Activated T-helper 2 cell treated with anti-CD3 and anti-CD28 coated beads, Interferon-gamma antibody, Interleukin-2, Interleukin-4, amounts not matched to agents 10 μg/mL and 5 μg/mL and 100 μg/mL, durations not matched to agents 14 hours and 24 hours and 36 hours (primary cell): Measurements from ENCODE around the gene CCDC187. TPM values are rescaled to one million over a fixed set of nuclear protein-coding genes. Genes with fewer than 3 reads are reported as not detected.
"Not testable (repeated sequence)": the region's sequence is repeated elsewhere in the genome, so short reads cannot be mapped to it uniquely, and the experiment has no call there.

ENCODE experiments used
- DNase-seq: peaks from one replicate; pipeline ENCODE4 v3.0.0; 2021; ENCODE audit warnings: low spot score
- H3K27ac Mint-ChIP-seq: one replicate; pipeline ENCODE4 v1.8.0; 2021; ENCODE audit warnings: mixed read lengths
- H3K27me3 Mint-ChIP-seq: one replicate; pipeline ENCODE4 v1.8.0; 2021; ENCODE audit warnings: low read depth, mixed read lengths
- H3K36me3 Mint-ChIP-seq: one replicate; pipeline ENCODE4 v1.8.0; 2021; ENCODE audit warnings: low read depth, mixed read lengths
- H3K4me1 Mint-ChIP-seq: one replicate; pipeline ENCODE4 v1.8.0; 2021; ENCODE audit warnings: low read depth, mixed read lengths
- H3K4me3 Mint-ChIP-seq: one replicate; pipeline ENCODE4 v1.8.0; 2021; ENCODE audit warnings: low read depth, mild to moderate bottlenecking, moderate library complexity, mixed read lengths
- H3K9me3 Mint-ChIP-seq: one replicate; pipeline ENCODE4 v1.8.0; 2021; ENCODE audit warnings: mixed read lengths
- intact Hi-C: fragments of 100-400 bp; cut with micrococcal nuclease; formaldehyde crosslinking; loops from one replicate; pipeline ENCODE4 v1.15.1; 2023
- total RNA-seq: library from RNA; stranded (reverse); gene quantifications from 2 replicates; pipeline ENCODE4 v1.2.3, GENCODE V29; 2022

The CCDC187 gene
- total RNA-seq, 1 donor from 2014 or later, result not detected

GRCh38 chr9:136319955-136320354, 16.1 kb upstream of the CCDC187 start:
- not testable (repeated sequence) for H3K4me1 Mint-ChIP-seq, H3K27me3 Mint-ChIP-seq, H3K4me3 Mint-ChIP-seq, H3K36me3 Mint-ChIP-seq, DNase-seq, H3K27ac Mint-ChIP-seq
- intact Hi-C loops, result loop anchor here (10.0 kb wide), 1 partner anchor 85 kb away; the partner anchor contains the start of gene SNAPC4
- peaks cover 16% of the 10 kb centered on the region for H3K9me3 Mint-ChIP-seq

DNA sequence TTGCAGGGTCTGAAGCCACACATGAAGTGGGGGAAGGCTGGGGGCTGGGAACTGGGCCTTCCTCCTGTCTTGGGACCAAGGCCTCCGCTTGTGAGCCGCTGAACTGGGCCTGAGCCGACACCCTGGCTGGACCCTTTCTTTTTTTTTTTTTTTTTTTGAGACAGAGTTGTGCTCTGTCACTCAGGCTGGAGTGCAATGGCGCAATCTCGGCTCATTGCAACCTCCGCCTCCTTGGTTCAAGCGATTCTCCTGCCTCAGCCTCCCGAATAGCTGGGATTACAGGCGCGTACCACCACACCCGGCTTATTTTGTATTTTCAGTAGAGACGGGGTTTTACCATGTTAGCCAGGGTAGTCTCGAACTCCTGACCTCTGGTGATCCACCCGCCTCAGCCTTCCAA, 15.3 kb upstream of the CCDC187 start:
- intact Hi-C loops, H3K27me3 Mint-ChIP-seq, H3K4me3 Mint-ChIP-seq: not testable (repeated sequence)

GRCh38 chr9:136318776-136319241, 14.9 kb upstream of the CCDC187 start:
- Mint-ChIP-seq H3K4me1 (no peaks in the 10 kb centered on the region), H3K36me3 (peaks cover 4% of the 10 kb centered on the region), H3K27ac (no peak overlapping the region), H3K9me3 (peaks cover 23% of the 10 kb centered on the region), H3K27me3 (no peaks in the 10 kb centered on the region), H3K4me3 (no peak overlapping the region)
- no peak for DNase-seq
- intact Hi-C loops, result no loop called here

More for the DNA sequence above, 15.3 kb upstream of the CCDC187 start:
- not testable (repeated sequence) for H3K36me3 Mint-ChIP-seq, H3K4me1 Mint-ChIP-seq, H3K27ac Mint-ChIP-seq, DNase-seq
- peaks cover 23% of the 10 kb centered on the region for H3K9me3 Mint-ChIP-seq

DNA sequence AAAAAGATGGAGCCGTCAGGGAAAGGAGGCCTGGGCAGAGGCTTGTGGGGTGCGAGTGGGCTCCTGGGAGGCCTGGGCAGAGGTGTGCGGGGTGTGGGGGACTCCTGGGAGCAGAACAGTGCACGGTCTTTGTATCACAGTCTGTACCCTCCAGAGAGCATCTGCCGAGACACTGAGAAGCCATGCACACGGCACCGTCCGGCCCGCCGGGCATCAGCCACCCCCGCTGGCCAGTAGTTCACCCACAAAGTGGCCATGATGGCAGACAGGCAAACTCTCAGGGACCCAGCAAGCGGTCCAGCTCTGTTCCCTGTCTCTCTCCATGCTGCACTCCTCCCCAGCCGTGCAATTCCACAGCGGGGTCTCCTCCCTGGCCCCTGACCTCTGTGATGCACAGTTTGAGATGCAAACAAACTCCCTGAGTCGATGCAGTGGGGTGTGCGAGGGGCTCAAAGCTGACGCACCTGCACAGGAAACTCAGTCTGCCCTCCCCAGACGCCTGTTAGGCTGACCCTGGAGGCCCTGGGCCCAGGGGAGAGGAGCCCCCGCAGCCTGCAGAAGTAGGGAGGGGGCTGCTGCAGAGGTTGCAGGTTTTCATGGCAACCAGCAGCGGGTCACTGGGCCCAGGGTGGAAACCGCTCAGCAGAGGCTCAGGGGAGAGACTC, 14.3 kb upstream of the CCDC187 start:
- no peak for DNase-seq
- H3K4me3 Mint-ChIP-seq, result no peak overlapping the region

GRCh38 chr9:136317695-136318094, 13.8 kb upstream of the CCDC187 start:
- peaks cover 23% of the 10 kb centered on the region for H3K9me3 Mint-ChIP-seq
- no peak overlapping the region for H3K4me3 Mint-ChIP-seq
- peaks cover 4% of the 10 kb centered on the region for H3K36me3 Mint-ChIP-seq
- no peaks in the 10 kb centered on the region for H3K4me1 Mint-ChIP-seq
- no peaks in the 10 kb centered on the region for H3K27me3 Mint-ChIP-seq
- no peak overlapping the region for H3K27ac Mint-ChIP-seq
- no peak for DNase-seq
- intact Hi-C loops, result no loop called here

More for the DNA sequence above, 14.3 kb upstream of the CCDC187 start:
- peaks cover 23% of the 10 kb centered on the region for H3K9me3 Mint-ChIP-seq
- intact Hi-C loops, result no loop called here
- peaks cover 4% of the 10 kb centered on the region for H3K36me3 Mint-ChIP-seq
- H3K27ac Mint-ChIP-seq, result no peak overlapping the region
- no peaks in the 10 kb centered on the region for H3K4me1 Mint-ChIP-seq
- H3K27me3 Mint-ChIP-seq, result no peaks in the 10 kb centered on the region

DNA sequence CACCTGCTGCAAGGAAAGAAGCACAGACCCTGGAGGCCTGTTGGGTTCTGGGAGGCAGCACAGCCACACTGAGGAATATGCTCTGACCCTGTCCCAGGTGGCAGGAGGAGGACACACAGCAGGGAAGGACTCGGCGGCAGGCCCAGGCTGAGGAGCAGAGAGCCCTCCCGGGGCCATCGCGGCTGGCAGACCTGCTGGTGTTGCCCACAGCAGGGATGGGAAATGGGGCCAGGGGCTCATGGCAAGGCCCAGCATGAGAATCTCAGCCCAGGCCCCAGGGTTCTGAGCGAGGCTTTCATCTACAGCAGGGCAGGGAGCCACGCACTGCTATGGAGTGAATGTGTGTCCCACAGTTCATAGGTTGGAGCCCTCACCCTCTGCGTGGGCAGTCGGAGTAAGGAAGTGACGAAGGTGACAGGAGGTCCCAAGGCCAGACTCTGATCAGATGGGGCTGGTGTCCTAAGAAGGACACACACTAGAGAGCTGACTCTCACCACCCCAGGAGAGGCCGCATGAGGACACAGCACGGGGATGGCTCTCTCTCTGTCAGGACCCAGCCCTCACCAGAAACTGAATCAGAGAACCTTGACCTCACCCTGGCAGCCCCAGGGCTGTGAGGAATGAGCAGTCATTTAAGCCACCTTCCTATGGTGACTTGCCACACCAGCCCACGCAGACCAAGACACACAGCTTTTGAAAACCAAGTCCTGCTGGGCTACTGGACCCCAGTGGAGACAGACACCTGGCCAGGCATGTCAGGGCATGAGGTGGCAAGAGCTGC, 13.2 kb upstream of the CCDC187 start:
- H3K27me3 Mint-ChIP-seq, result no peaks in the 10 kb centered on the region
- H3K4me3 Mint-ChIP-seq, result no peak overlapping the region
- intact Hi-C loops, result no loop called here
- DNase-seq, result no peak
- no peak overlapping the region for H3K27ac Mint-ChIP-seq
- peaks cover 23% of the 10 kb centered on the region for H3K9me3 Mint-ChIP-seq
- no peaks in the 10 kb centered on the region for H3K4me1 Mint-ChIP-seq
- peaks cover 4% of the 10 kb centered on the region for H3K36me3 Mint-ChIP-seq

- no peaks in the 10 kb centered on the region for H3K27me3 Mint-ChIP-seq
- peaks cover 23% of the 10 kb centered on the region for H3K9me3 Mint-ChIP-seq
- H3K4me3 Mint-ChIP-seq, result no peak overlapping the region
- H3K4me1 Mint-ChIP-seq, result no peaks in the 10 kb centered on the region
- DNase-seq, result no peak
- no peak overlapping the region for H3K27ac Mint-ChIP-seq
- intact Hi-C loops, result no loop called here
- peaks cover 4% of the 10 kb centered on the region for H3K36me3 Mint-ChIP-seq
Observed at GRCh38 chr9:136316271-136316751, 12.4 kb upstream of the CCDC187 start.

DNA sequence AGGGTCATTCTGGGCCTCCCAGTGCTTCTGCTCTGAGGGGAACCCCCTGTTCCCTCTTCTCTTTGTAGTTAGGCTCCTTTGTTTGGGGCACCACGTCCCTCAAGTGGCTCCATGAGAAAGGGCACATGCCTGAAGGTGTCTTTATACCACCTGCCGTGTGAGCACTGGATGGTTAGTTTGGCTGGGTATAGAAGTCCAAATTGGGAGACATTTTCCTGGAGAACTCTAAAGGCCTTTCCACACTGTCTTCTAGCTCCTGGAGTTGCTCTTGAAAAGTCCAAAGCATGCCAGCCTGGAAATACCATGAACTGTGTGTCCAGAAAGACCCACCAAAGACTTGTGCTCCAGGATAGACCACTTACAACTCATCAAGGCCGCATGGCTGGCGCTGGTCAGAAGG, 11.1 kb upstream of the CCDC187 start:
- Mint-ChIP-seq H3K36me3 (peaks cover 4% of the 10 kb centered on the region), H3K4me3 (no peak overlapping the region), H3K27me3 (no peaks in the 10 kb centered on the region), H3K9me3 (peaks cover 23% of the 10 kb centered on the region), H3K4me1 (no peaks in the 10 kb centered on the region), H3K27ac (no peak overlapping the region)
- intact Hi-C loops, result no loop called here
- no peak for DNase-seq

DNA sequence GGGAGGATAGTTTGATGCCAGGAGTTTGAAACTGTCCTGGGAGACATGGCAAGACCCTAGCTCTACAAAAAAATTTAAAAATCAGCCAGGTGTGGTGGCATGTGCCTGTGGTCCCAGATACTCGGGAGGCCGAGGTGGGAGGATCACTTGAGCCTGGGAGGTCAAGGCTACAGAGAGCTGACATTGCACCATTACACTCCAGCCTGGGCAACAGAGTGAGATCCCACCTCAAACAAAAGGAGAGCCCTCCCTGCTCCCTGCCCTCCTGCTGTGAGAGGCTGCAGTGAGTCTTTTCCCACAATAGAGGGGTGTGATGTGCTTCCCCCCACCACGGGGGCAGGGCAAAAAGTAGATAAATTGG, 10.1 kb upstream of the CCDC187 start:
- no peak overlapping the region for H3K27ac Mint-ChIP-seq

GRCh38 chr9:136313111-136314055, 9.5 kb upstream of the CCDC187 start:
- Mint-ChIP-seq H3K9me3 (peaks cover 23% of the 10 kb centered on the region), H3K36me3 (peaks cover 4% of the 10 kb centered on the region), H3K27ac (no peak overlapping the region), H3K4me3 (no peak overlapping the region), H3K27me3 (no peaks in the 10 kb centered on the region), H3K4me1 (no peaks in the 10 kb centered on the region)
- intact Hi-C loops, result no loop called here
- no peak for DNase-seq

More for the DNA sequence above, 10.1 kb upstream of the CCDC187 start:
- no peak for DNase-seq
- Mint-ChIP-seq H3K4me1 (no peaks in the 10 kb centered on the region), H3K9me3 (peaks cover 23% of the 10 kb centered on the region), H3K36me3 (peaks cover 4% of the 10 kb centered on the region), H3K4me3 (no peak overlapping the region), H3K27me3 (no peaks in the 10 kb centered on the region)
- intact Hi-C loops, result no loop called here

DNA sequence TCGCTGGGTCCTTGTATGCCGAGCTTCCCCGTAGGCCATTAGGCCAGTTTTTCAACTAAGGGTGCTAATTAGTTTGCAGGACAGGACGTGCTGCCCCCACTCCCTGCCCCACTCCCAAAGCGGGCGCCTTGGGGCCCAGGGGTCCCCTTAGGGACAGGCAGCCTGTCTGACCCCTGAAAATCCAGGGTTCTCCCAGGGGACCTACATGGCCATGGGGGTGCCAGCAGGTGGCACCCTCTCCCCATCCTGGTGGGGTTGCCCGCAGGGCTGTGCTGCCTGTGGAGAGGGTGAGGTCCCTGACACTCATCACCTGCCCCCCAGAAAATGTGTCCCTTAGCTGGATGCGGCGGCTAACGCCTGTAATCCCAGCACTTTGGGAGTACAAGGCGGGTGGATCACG, 8.5 kb upstream of the CCDC187 start:
- Mint-ChIP-seq H3K27me3 (no peaks in the 10 kb centered on the region), H3K9me3 (peaks cover 23% of the 10 kb centered on the region), H3K4me3 (no peak overlapping the region), H3K36me3 (peaks cover 4% of the 10 kb centered on the region), H3K4me1 (no peaks in the 10 kb centered on the region), H3K27ac (no peak overlapping the region)
- intact Hi-C loops, result no loop called here
- no peak for DNase-seq

DNA sequence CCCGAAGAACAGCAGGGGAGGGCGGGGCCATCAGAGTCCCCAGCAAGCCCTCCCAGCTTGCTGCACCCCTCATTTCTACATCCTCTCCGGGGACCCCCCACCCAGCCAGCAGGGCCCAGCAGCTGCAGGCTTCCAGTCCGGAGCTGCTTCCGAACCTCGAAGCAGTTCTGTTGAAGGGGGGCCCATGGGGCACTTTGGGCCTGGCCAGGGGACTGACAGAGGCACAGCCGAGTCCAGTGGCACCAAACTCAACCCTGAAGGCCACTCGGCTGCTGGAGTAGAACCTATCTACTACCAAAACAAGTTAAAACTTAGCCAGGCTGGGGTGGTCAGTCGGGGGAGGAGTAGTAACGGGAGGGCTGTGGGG, 8.1 kb upstream of the CCDC187 start:
- Mint-ChIP-seq H3K36me3 (peaks cover 4% of the 10 kb centered on the region), H3K4me3 (no peak overlapping the region), H3K4me1 (no peaks in the 10 kb centered on the region), H3K9me3 (peaks cover 23% of the 10 kb centered on the region), H3K27me3 (no peaks in the 10 kb centered on the region), H3K27ac (no peak overlapping the region)
- no peak for DNase-seq
- intact Hi-C loops, result no loop called here
